Endothelial cell of umbilical vein (primary cell): ENCODE data around the gene VSTM4.

Source experiments
- EZH2 ChIP-seq: IDR thresholded peaks from 2 replicates; pipeline ENCODE4 v1.6.1; 2012; ENCODE audit warnings: borderline replicate concordance, low read depth, mild to moderate bottlenecking, moderate library complexity, low read length, inconsistent platforms; ENCODE audit not compliant: severe bottlenecking
- FOS ChIP-seq: IDR thresholded peaks from 2 replicates; pipeline ENCODE4 v1.6.1; 2011; ENCODE audit warnings: mild to moderate bottlenecking, low read length, moderate library complexity, borderline replicate concordance; ENCODE audit not compliant: insufficient read depth
- GATA2 ChIP-seq: IDR thresholded peaks from 2 replicates; pipeline ENCODE4 v1.7.0; 2011; ENCODE audit warnings: low read depth, mild to moderate bottlenecking, moderate library complexity, mixed read lengths, low read length; ENCODE audit not compliant: insufficient read length, insufficient read depth
- JUN ChIP-seq: IDR thresholded peaks from 2 replicates; pipeline ENCODE4 v1.6.1; 2011; ENCODE audit warnings: borderline replicate concordance, low read depth; ENCODE audit not compliant: insufficient read length, insufficient read depth
- MYC ChIP-seq: IDR thresholded peaks from one replicate; pipeline ENCODE4 v1.6.1; 2011; ENCODE audit warnings: mild to moderate bottlenecking, low read depth, low read length
- POLR2A ChIP-seq: IDR thresholded peaks from 2 replicates; pipeline ENCODE4 v1.6.1; 2012; ENCODE audit warnings: low read depth, mild to moderate bottlenecking, control low read depth, low read length
- POLR2AphosphoS5 ChIP-seq: IDR thresholded peaks from 2 replicates; pipeline ENCODE4 v1.6.1; 2012; ENCODE audit warnings: low read depth, mild to moderate bottlenecking, control low read depth, low read length, moderate library complexity; ENCODE audit not compliant: insufficient read depth
- TF ChIP-seq, protein P1 (sequence below), 2 donors: IDR thresholded peaks; 1 replicate in 1 of 2; 2 replicates in 1 of 2; pipeline ENCODE4 v1.5.1; 2011; ENCODE audit warnings: low read length in 2 of 2, mild to moderate bottlenecking in 2 of 2, moderate library complexity in 2 of 2, control low read depth in 1 of 2, inconsistent platforms in 1 of 2, low read depth in 1 of 2; ENCODE audit not compliant: insufficient read depth in 1 of 2; ENCODE audit errors: extremely low read depth in 1 of 2
- TF ChIP-seq, protein P2 (sequence below): IDR thresholded peaks from 2 replicates; pipeline ENCODE4 v1.6.1; 2011; ENCODE audit not compliant: insufficient read depth, insufficient read length

DNA sequence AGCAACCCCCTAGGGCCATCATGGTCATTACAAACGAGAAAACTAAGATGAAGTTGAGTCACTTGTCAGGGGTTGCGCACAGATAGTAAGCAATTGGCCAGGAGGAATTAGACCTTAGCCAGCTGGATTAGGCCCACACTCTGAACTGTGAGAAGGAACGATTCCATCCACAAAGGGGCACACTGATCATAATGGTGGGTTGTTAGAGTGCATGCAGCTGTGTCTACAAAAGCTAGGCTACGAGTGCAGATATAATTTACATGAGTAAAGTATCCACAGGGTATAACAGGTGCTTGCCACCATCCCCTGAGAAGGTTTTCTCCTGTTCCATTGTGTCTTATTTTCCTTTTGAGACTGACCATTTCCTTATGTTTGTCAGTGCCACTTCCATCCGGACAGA lies 35.1 kb upstream of the VSTM4 start:
- TF ChIP-seq, protein P1, sequence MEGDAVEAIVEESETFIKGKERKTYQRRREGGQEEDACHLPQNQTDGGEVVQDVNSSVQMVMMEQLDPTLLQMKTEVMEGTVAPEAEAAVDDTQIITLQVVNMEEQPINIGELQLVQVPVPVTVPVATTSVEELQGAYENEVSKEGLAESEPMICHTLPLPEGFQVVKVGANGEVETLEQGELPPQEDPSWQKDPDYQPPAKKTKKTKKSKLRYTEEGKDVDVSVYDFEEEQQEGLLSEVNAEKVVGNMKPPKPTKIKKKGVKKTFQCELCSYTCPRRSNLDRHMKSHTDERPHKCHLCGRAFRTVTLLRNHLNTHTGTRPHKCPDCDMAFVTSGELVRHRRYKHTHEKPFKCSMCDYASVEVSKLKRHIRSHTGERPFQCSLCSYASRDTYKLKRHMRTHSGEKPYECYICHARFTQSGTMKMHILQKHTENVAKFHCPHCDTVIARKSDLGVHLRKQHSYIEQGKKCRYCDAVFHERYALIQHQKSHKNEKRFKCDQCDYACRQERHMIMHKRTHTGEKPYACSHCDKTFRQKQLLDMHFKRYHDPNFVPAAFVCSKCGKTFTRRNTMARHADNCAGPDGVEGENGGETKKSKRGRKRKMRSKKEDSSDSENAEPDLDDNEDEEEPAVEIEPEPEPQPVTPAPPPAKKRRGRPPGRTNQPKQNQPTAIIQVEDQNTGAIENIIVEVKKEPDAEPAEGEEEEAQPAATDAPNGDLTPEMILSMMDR (IDR thresholded peaks at IDR 0.05; ENCODE audit: extremely low read depth in 1 of 2, insufficient read depth in 1 of 2, low read depth in 1 of 2, low read length in 2 of 2): no peak
- TF ChIP-seq POLR2A (no peak), GATA2 (no peak), EZH2 (no peak), FOS (no peak), POLR2AphosphoS5 (no peak), JUN (no peak), MYC (no peak)
- TF ChIP-seq, protein P2, sequence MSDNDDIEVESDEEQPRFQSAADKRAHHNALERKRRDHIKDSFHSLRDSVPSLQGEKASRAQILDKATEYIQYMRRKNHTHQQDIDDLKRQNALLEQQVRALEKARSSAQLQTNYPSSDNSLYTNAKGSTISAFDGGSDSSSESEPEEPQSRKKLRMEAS: no peak
